Fibroblast of skin of left biceps (primary cell): ENCODE data around the gene PPP6R2.

Experiments used
- DNase-seq, 2 experiments: peaks; one replicate each; pipeline ENCODE4 v3.0.0-alpha.2; 2013; ENCODE audit warnings: low read depth in 2 of 2

The PPP6R2 gene

DNA sequence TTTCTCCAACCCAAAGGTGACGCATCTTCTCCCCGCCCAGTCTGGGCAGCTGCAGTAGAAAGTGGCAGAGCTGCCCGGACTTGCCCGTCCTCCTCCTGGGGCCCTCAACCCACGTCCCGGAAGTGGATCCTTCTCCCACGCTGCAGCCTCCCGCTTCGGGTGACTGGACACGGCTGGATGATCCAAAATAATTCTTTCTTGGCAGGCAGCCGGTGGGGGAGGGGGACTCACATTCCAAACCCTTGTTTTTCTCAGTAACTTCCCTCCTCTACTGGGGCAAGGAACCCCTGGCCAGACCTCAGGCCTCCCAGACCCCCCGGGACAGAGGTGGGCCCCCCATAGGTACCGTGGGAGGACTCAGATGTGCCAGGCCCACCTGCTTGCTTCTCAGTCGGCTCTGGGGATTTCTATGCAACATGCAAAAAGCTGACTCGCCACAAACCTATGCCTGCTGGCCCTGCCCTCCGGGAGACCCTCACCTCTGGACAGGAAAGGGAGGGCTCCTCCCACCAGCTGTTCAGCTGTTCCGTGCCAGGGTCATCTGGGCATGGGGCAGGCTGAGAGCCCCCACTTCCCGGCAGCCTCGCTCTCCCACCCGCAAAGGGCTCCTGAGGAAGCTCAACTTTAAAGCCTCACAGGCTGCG lies 37.1 kb upstream of the PPP6R2 start:
- DNase-seq: peak; percentile 70 to 71

DNA sequence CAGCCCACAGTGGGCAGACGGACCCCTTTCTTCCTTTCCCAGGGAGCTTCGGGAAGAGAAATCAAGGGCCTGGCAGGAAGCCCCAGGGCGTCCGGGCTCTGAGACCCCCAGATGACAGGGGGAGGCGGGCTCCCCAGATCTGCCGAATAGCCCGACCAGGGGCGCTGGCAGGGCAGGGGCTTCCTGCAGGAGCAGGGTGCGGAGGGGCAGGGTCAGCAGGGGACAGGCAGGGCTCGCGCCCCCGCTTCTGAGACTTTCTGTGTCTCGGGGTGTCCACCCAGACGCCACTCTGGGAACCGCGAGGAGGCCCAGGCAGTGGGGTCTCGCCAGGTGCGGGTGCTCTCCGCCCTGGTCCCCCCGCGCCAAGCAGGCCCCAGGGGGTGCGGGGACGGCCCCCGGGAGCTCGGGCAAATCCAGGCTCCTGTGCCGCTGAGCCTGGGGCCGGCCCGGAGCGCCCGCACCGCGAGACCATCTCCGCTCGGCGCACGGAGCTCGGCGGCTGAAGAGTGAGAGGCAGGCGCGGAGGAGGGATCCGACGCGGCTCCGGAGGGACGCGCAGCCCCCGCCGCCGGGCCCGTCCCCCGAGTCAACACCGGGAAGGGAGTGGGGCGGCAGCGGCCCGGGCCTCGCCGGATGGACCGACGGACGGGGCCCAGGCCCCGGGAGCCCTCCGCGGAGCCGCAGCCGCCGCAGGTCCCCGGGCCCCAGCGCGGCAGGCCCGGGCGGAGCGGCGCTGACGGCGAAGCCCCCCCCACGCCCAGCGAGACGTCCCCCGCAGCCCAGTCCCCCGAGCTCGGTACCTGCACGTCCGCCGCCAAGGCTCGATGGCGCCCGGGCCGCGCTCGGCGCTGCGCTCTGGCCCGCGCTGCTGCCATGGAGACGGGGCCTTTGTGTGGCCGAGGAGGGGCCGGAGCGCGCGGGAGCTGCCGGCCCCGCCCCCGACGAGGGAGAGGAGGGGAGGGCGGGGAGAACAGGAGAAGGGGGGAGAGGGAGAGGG lies 36.1 kb upstream of the PPP6R2 start, which contains the start of gene PLXNB2:
Gene PLXNB2, minus strand, starts transcription at position 894 of the 997 bp plus-strand sequence. CDS start 17,062 bp downstream, outside the sequence.
- peak; percentile 44 to 50 for DNase-seq

DNA sequence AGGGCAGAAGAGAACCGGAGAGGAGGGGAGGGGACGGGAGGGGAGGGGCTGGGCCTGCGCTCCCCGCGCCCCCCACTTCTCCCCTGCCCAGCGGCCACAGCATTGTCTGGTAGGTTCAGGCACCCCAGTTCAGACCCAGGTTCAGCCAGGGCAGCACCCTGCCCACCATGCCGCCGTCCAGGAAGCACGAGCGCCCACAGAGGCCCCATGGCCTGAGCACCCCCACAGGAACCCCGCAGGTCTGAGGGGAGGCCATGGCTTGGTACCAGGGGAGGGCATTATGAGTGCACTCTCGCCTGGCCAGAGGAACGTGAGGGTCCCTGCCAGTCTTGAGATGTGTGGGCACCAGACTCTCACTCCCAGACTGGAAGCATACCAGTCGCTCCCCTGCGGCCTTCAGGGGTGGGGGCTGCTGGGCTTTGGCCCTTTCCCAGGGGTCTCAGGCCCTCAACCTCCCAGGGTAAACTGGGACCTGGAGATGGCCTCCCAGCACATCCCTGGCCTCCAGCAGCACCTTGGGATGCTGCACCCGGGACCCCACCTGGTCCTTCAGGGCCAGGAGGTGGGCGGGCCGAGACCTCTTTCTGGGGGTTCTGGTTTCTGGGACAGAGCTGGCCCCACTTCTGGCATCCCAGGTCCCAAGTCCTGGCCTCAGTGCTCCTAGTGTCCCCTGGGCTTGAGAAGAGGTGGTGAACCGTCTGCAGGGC lies 35.1 kb upstream of the PPP6R2 start:
- no peak for DNase-seq

DNA sequence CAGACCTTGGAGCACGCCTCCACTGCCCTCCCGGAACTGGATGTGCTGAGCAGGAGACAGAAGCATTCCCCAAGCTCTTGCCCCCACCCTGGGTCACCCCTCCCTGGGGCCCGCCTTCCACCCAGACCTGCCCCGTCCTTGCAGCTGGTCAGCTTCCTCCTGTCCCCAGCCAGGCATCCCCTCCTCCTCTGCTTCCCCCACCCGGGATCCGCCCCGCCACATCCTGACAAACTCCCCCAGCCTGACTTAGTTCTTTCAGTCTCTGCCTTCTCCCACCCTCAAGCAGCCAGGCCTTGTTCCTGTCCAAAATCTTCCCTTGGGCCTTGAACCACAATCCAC lies 34.6 kb upstream of the PPP6R2 start:
- DNase-seq: no peak

DNA sequence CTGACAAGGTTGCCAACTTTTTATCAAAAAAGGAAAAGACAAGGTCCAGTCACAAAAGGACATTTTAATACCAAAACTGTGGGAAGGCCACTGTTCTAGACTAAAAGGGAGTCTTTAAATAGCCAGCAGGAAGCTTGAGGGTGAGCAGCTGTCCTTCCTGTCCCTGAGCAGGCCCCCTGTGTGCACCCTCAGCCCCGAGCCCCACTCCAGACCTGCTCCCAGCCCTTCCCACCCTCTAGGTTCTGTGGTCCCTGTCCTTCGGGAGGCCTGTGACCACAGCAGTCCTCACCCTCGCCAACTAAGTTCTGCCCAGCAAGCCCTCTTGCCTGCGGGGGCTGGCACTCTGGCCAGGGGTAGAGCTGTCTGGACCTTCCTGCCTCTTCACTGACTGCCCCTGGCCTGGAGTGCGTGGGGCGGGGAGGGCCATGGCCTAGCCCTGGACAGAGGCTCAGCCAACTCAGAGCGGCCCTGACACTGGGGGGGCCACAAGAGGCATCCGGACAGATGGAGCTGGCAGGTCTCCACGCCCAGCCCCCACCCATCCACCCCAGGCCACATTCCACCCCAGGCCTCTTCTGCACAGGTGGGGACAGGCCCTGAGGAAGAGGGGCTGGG lies 34.0 kb upstream of the PPP6R2 start:
- no peak for DNase-seq

DNA sequence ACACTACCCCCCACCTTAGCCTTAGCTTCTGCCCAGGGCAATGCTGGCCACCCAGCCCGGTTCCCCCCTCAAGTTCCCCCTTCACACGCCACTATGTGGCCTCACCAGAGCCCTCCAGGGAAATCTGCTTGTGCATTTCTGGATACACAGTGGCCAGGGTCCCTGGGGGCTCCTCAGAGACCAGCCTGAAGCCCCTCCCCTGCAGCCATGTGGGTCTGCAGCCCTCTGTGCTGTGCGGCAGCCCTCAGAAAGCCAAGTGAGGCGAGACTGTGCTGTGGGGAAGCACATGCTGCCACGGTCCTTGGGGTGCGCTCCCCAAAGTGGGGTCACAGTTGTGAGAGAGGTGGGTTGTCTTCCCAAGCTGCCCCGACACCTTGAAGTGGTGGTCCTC lies 33.5 kb upstream of the PPP6R2 start:
- no peak for DNase-seq

GRCh38 chr22:50310031-50310722 lies 33.0 kb upstream of the PPP6R2 start:
- DNase-seq: no peak

DNA sequence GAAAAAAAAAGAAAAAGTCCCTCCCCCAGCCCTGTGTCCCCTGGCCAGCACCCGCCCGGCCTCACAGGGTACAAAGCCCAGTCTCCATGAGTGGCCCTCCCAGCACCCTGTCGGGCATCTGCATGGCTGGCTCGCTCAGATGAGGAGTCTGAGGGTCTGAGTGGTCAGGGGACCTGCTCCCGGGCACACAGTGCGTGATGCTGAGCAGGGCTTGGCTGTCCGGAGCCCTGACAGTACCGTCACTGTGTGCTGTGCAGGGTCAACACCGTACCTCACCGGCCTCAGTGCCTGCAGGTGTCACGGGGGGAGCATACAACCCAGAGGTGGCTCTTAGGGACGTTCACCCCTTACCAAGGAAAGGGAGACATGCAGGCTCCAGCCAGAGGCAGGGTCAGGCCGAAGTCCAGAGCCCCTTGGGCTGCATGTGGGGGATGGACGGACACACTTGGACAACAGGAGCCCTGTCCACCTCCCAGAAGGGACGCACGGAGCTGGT lies 32.1 kb upstream of the PPP6R2 start:
- DNase-seq: no peak

GRCh38 chr22:50311606-50312351 lies 31.3 kb upstream of the PPP6R2 start:
- no peak for DNase-seq

DNA sequence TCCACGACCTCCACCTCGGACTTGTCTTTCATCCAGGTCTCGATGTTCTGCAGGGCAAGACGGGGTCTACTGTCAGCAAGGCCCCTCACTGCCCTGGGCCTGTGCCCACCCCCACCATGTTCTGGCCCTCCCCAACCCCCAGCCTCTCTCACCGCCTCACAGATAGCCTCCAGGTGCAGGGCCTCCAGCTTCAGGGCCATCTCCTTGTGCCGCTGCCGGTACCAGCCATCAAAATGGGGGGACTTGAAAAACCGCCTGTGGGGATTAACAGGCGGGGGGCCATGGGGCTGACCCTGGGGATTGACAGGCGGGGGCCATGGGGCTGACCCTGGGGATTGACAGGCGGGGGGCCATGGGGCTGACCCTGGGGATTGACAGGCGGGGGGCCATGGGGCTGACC lies 30.8 kb upstream of the PPP6R2 start:
- DNase-seq: no peak

- DNase-seq: no peak
Measured at GRCh38 chr22:50313021-50313420, 30.1 kb upstream of the PPP6R2 start.

DNA sequence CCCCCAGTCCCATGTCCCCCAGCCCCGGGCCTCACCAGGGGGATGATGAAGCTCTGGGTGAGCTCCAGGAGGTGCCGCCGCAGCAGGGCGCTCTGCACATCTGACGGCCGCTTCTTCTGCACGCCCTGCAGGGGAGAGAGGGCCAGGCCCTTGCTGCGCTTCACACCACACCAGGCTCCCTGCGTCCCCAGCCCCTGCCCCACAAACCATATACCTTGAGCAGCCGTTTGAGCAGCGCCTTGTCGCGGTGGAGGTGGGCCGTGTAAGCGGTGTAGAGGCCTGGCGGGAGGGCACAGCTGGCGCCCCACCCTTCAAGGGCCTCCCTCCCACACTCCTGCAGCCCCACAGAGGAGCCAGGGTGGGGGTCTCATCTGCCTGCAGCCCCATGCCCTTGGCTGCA lies 29.5 kb upstream of the PPP6R2 start:
- DNase-seq: no peak

- DNase-seq: no peak
Measured at GRCh38 chr22:50314081-50314454, 29.1 kb upstream of the PPP6R2 start.

DNA sequence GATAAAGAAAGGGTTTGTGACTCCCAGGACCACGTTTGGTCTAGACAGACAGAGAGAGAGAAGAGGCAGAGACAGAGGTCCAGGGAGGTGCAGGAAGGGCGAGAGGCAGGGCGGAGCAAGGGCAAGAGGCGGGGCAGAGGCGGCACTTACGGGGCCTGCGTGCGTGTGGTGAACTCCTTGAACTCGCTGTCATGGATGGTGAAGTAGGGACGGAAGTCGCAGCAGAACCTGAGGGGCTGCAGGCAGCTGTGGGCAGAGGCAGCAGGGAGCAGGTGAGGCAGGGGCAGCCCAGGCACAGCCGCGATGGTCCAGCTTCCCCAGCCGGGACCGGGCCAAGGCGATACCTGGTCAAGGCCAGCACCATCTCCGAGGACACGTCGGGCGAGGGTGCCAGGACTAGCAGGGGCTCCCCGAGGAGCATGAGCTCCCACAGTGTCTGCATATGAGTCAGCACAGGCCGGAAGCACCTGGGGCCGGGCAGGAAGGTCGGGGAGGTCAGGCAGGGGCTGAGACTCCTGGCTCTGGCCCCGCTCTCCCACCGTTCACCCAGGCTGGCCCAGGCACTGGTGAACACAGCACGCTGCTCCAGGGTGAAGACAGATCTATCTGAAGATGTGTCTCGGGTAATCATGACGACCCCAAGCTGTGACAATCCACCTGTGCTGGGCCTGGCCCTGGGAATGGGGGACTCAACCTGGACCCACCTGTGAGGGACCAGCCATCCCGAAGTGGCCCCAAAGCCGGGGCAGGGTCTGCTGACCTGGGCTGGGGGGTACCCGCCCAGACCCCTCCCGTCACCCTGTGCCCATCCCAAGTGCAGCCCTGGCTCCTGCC lies 28.5 kb upstream of the PPP6R2 start:
- DNase-seq: no peak

DNA sequence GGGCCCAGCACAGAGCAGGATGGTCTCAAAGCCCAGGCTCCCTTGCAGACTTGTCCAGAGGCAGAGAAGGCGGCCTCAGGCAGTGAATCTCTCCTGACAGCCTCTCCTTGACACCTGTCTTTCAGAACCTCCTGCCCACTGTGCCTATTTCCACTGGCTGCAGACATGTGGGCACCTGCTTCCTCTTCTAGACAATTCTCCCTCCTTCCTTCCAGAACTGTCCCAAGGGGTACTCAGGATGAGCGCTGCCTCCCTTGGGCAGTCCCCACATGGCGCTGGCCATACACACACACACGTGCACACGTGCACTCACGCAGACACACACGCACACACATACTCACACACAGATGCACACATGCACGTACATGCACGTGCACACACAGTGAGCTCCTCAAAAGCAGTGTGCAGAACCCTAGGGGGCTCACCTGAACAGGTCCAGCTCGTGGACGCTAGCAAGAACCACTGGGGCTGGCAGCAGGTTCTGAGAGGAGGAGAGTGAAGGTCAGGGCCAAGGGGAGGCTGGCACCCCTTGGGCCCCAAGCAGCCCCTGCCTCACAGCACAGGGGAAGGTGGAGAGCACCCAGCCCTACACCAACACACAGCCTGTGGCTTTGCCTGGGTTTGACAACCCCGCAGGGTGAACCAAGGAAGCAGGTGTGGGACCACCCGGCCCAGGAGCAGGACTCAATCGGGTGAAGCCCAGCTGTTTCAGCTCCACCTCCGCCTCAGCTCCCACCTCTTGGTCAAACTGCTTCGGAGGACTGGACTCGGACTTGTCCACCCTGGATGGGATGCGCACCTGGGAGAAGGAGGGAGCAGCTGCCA lies 27.6 kb upstream of the PPP6R2 start:
- DNase-seq: no peak

GRCh38 chr22:50316114-50317065 lies 26.7 kb upstream of the PPP6R2 start:
- no peak for DNase-seq

- DNase-seq: no peak
Measured at GRCh38 chr22:50317178-50317577, 25.9 kb upstream of the PPP6R2 start.

- DNase-seq: no peak
Measured at GRCh38 chr22:50317674-50318073, 25.5 kb upstream of the PPP6R2 start.
